Activated naive CD8-positive, alpha-beta T cell (primary cell): ENCODE results near the gene HDAC10.
A peak's percentile ranks its signal among the peaks of the same experiment; 100 is the strongest.

Experiments used
- H3K27ac Mint-ChIP-seq: one replicate; pipeline ENCODE4 v1.8.0; 2021; ENCODE audit warnings: mixed read lengths
- H3K27me3 Mint-ChIP-seq: one replicate; pipeline ENCODE4 v1.8.0; 2021; ENCODE audit warnings: mixed read lengths
- H3K36me3 Mint-ChIP-seq: one replicate; pipeline ENCODE4 v1.8.0; 2021; ENCODE audit warnings: mixed read lengths
- H3K4me1 Mint-ChIP-seq: one replicate; pipeline ENCODE4 v1.8.0; 2021; ENCODE audit warnings: low read depth, mixed read lengths
- H3K4me3 Mint-ChIP-seq: one replicate; pipeline ENCODE4 v1.8.0; 2021; ENCODE audit warnings: mild to moderate bottlenecking, mixed read lengths
- H3K9me3 Mint-ChIP-seq: one replicate; pipeline ENCODE4 v1.8.0; 2021; ENCODE audit warnings: low read depth, mixed read lengths

The HDAC10 gene

GRCh38 chr22:50268655-50269113 lies 17.6 kb upstream of the HDAC10 start:
- H3K4me3 Mint-ChIP-seq, result peak overlapping the region; percentile 49
- H3K9me3 Mint-ChIP-seq, result no peaks in the 10 kb centered on the region
- no peaks in the 10 kb centered on the region for H3K27me3 Mint-ChIP-seq
- peaks cover 5% of the 10 kb centered on the region for H3K4me1 Mint-ChIP-seq
- no peak overlapping the region for H3K27ac Mint-ChIP-seq
- H3K36me3 Mint-ChIP-seq, result no peaks in the 10 kb centered on the region

- Mint-ChIP-seq H3K36me3 (no peaks in the 10 kb centered on the region), H3K27me3 (peaks cover under 1% of the 10 kb centered on the region), H3K4me3 (no peak overlapping the region)
Measured at GRCh38 chr22:50267591-50268390, 16.7 kb upstream of the HDAC10 start.

GRCh38 chr22:50266994-50267393 lies 15.9 kb upstream of the HDAC10 start:
- peaks cover 11% of the 10 kb centered on the region for H3K4me1 Mint-ChIP-seq

More at GRCh38 chr22:50267591-50268390, 16.7 kb upstream of the HDAC10 start:
- Mint-ChIP-seq H3K9me3 (no peaks in the 10 kb centered on the region), H3K4me1 (peaks cover 5% of the 10 kb centered on the region), H3K27ac (no peak overlapping the region)

GRCh38 chr22:50264946-50265669 lies 14.0 kb upstream of the HDAC10 start:
- peaks cover 11% of the 10 kb centered on the region for H3K4me1 Mint-ChIP-seq
- H3K36me3 Mint-ChIP-seq, result no peaks in the 10 kb centered on the region
- no peaks in the 10 kb centered on the region for H3K9me3 Mint-ChIP-seq
- H3K27me3 Mint-ChIP-seq, result peaks cover 7% of the 10 kb centered on the region
- H3K27ac Mint-ChIP-seq, result no peak overlapping the region
- no peak overlapping the region for H3K4me3 Mint-ChIP-seq

More at GRCh38 chr22:50266994-50267393, 15.9 kb upstream of the HDAC10 start:
- Mint-ChIP-seq H3K4me3 (no peak overlapping the region), H3K27me3 (peaks cover 7% of the 10 kb centered on the region), H3K9me3 (no peaks in the 10 kb centered on the region), H3K36me3 (no peaks in the 10 kb centered on the region), H3K27ac (no peak overlapping the region)

- Mint-ChIP-seq H3K4me1 (peaks cover 8% of the 10 kb centered on the region), H3K27ac (no peak overlapping the region), H3K36me3 (no peaks in the 10 kb centered on the region), H3K4me3 (no peak overlapping the region), H3K9me3 (no peaks in the 10 kb centered on the region), H3K27me3 (peaks cover 7% of the 10 kb centered on the region)
Measured at GRCh38 chr22:50264104-50264745, 13.2 kb upstream of the HDAC10 start.

- no peak overlapping the region for H3K27ac Mint-ChIP-seq
- H3K4me3 Mint-ChIP-seq, result no peak overlapping the region
- peaks cover 7% of the 10 kb centered on the region for H3K27me3 Mint-ChIP-seq
- no peaks in the 10 kb centered on the region for H3K36me3 Mint-ChIP-seq
- peaks cover 7% of the 10 kb centered on the region for H3K4me1 Mint-ChIP-seq
- no peaks in the 10 kb centered on the region for H3K9me3 Mint-ChIP-seq
Measured at GRCh38 chr22:50262973-50263617, 12.0 kb upstream of the HDAC10 start.

- H3K4me1 Mint-ChIP-seq, result peaks cover 7% of the 10 kb centered on the region
Measured at GRCh38 chr22:50262460-50262911, 11.4 kb upstream of the HDAC10 start.

GRCh38 chr22:50261615-50262459 lies 10.8 kb upstream of the HDAC10 start, which contains the start of gene MAPK12:
Gene MAPK12, minus strand, starts transcription at chr22:50261683. Its CDS starts 174 bp downstream, at chr22:50261509.
- Mint-ChIP-seq H3K27ac (no peak within 1 kb of the TSS), H3K27me3 (peaks cover 7% of the 10 kb centered on the region), H3K4me1 (peaks cover 7% of the 10 kb centered on the region), H3K4me3 (peak within 1 kb of the TSS; percentile 66), H3K9me3 (no peaks in the 10 kb centered on the region), H3K36me3 (no peaks in the 10 kb centered on the region)

More at GRCh38 chr22:50262460-50262911, 11.4 kb upstream of the HDAC10 start:
- Mint-ChIP-seq H3K27ac (no peak overlapping the region), H3K27me3 (peaks cover 7% of the 10 kb centered on the region), H3K9me3 (no peaks in the 10 kb centered on the region), H3K36me3 (no peaks in the 10 kb centered on the region), H3K4me3 (peak overlapping the region; percentile 66)

- H3K4me3 Mint-ChIP-seq, result no peak overlapping the region
- H3K36me3 Mint-ChIP-seq, result no peaks in the 10 kb centered on the region
- no peak overlapping the region for H3K27ac Mint-ChIP-seq
- no peaks in the 10 kb centered on the region for H3K9me3 Mint-ChIP-seq
- peaks cover 7% of the 10 kb centered on the region for H3K4me1 Mint-ChIP-seq
- peaks cover 7% of the 10 kb centered on the region for H3K27me3 Mint-ChIP-seq
Measured at GRCh38 chr22:50260801-50261614, 9.9 kb upstream of the HDAC10 start.

- no peaks in the 10 kb centered on the region for H3K36me3 Mint-ChIP-seq
- H3K4me1 Mint-ChIP-seq, result peaks cover 7% of the 10 kb centered on the region
- H3K27me3 Mint-ChIP-seq, result peaks cover 7% of the 10 kb centered on the region
- H3K9me3 Mint-ChIP-seq, result no peaks in the 10 kb centered on the region
- H3K4me3 Mint-ChIP-seq, result no peak overlapping the region
- H3K27ac Mint-ChIP-seq, result no peak overlapping the region
Measured at GRCh38 chr22:50260434-50260800, 9.4 kb upstream of the HDAC10 start.

- H3K9me3 Mint-ChIP-seq, result no peaks in the 10 kb centered on the region
- peaks cover 7% of the 10 kb centered on the region for H3K4me1 Mint-ChIP-seq
- no peaks in the 10 kb centered on the region for H3K36me3 Mint-ChIP-seq
- H3K27me3 Mint-ChIP-seq, result peaks cover 7% of the 10 kb centered on the region
- no peak overlapping the region for H3K4me3 Mint-ChIP-seq
- no peak overlapping the region for H3K27ac Mint-ChIP-seq
Measured at GRCh38 chr22:50259302-50259701, 8.2 kb upstream of the HDAC10 start.

GRCh38 chr22:50258361-50259292 lies 7.6 kb upstream of the HDAC10 start:
- H3K27ac Mint-ChIP-seq, result no peak overlapping the region
- no peaks in the 10 kb centered on the region for H3K9me3 Mint-ChIP-seq
- H3K4me3 Mint-ChIP-seq, result no peak overlapping the region
- H3K27me3 Mint-ChIP-seq, result peaks cover 7% of the 10 kb centered on the region
- H3K36me3 Mint-ChIP-seq, result no peaks in the 10 kb centered on the region
- H3K4me1 Mint-ChIP-seq, result peaks cover 7% of the 10 kb centered on the region
